Measurements from ENCODE around the gene PPIE. TPM values are rescaled to one million over a fixed set of nuclear protein-coding genes. Genes with fewer than 3 reads are reported as not detected.

The PPIE gene
- total and polyA plus RNA-seq, 2 experiments from 2014 or later, result 35.5 to 61.2 TPM

- H3K27ac ChIP-seq, result no peak overlapping the region
- no peak overlapping the region for H3K4me3 ChIP-seq
- no peak for DNase-seq (ENCODE audit: low spot score)
- peak overlapping the region; percentile 94 for H3K4me2 ChIP-seq
- H3K27me3 ChIP-seq, result peaks cover 77% of the 10 kb centered on the region
- no peaks in the 10 kb centered on the region for H3K9me2 ChIP-seq (replicated peaks; ENCODE audit: insufficient read depth)
- peak overlapping the region; percentile 52 for H2AFZ ChIP-seq
- H4K20me1 ChIP-seq (ENCODE audit: insufficient read depth, poor library complexity, severe bottlenecking), result no peaks in the 10 kb centered on the region
- no peak for TF ChIP-seq CTCF (IDR thresholded peaks at IDR 0.05; ENCODE audit: poor library complexity)
- peak; percentile 34 for TF ChIP-seq EZH2phosphoT487 (IDR thresholded peaks at IDR 0.05; ENCODE audit: low read depth, severe bottlenecking, unreplicated experiment)
- peak; percentile 87 for TF ChIP-seq EZH2 (IDR thresholded peaks at IDR 0.05; ENCODE audit: borderline replicate concordance)
- H3K36me3 ChIP-seq (replicated peaks; ENCODE audit: insufficient read depth, low read depth), result no peaks in the 10 kb centered on the region
- H3K79me2 ChIP-seq, result no peaks in the 10 kb centered on the region
- WGBS (ENCODE audit: low lambda C conversion rate, missing lambda C conversion rate), result 18% methylated on average over 41 of the region's 56 CpGs
- no peaks in the 10 kb centered on the region for H3K9me3 ChIP-seq (ENCODE audit: low read depth)
- H3K4me1 ChIP-seq (ENCODE audit: insufficient read depth), result peaks cover 13% of the 10 kb centered on the region
Observed at GRCh38 chr1:39692152-39693074, 46.3 kb upstream of the PPIE start.

GRCh38 chr1:39694026-39694425 is 44.7 kb upstream of the PPIE start:
- peaks cover 63% of the 10 kb centered on the region for H3K27me3 ChIP-seq
- TF ChIP-seq CTCF (IDR thresholded peaks at IDR 0.05; ENCODE audit: poor library complexity), result no peak
- no peak for TF ChIP-seq EZH2 (IDR thresholded peaks at IDR 0.05; ENCODE audit: borderline replicate concordance)
- TF ChIP-seq EZH2phosphoT487 (IDR thresholded peaks at IDR 0.05; ENCODE audit: low read depth, severe bottlenecking, unreplicated experiment), result no peak
- no peaks in the 10 kb centered on the region for H3K9me2 ChIP-seq (replicated peaks; ENCODE audit: insufficient read depth)

GRCh38 chr1:39695016-39695415 is 43.7 kb upstream of the PPIE start:
- no peaks in the 10 kb centered on the region for H3K9me3 ChIP-seq (ENCODE audit: low read depth)
- 37% methylated on average over 1 of the region's 1 CpG for WGBS (ENCODE audit: low lambda C conversion rate, missing lambda C conversion rate)
- no peak overlapping the region for H3K4me3 ChIP-seq
- H2AFZ ChIP-seq, result no peak overlapping the region
- H3K27ac ChIP-seq, result no peak overlapping the region
- peaks cover 53% of the 10 kb centered on the region for H3K27me3 ChIP-seq
- no peaks in the 10 kb centered on the region for H3K79me2 ChIP-seq
- no peaks in the 10 kb centered on the region for H3K36me3 ChIP-seq (replicated peaks; ENCODE audit: insufficient read depth, low read depth)
- no peak for TF ChIP-seq CTCF (IDR thresholded peaks at IDR 0.05; ENCODE audit: poor library complexity)
- no peak overlapping the region for H3K4me2 ChIP-seq
- no peak for DNase-seq (ENCODE audit: low spot score)
- no peaks in the 10 kb centered on the region for H4K20me1 ChIP-seq (ENCODE audit: insufficient read depth, poor library complexity, severe bottlenecking)
- H3K9me2 ChIP-seq (replicated peaks; ENCODE audit: insufficient read depth), result no peaks in the 10 kb centered on the region
- peaks cover 13% of the 10 kb centered on the region for H3K4me1 ChIP-seq (ENCODE audit: insufficient read depth)

More at GRCh38 chr1:39694026-39694425, 44.7 kb upstream of the PPIE start:
- no peak overlapping the region for H3K4me2 ChIP-seq
- H3K4me1 ChIP-seq (ENCODE audit: insufficient read depth), result peaks cover 13% of the 10 kb centered on the region
- no peak for DNase-seq (ENCODE audit: low spot score)
- H3K36me3 ChIP-seq (replicated peaks; ENCODE audit: insufficient read depth, low read depth), result no peaks in the 10 kb centered on the region
- H4K20me1 ChIP-seq (ENCODE audit: insufficient read depth, poor library complexity, severe bottlenecking), result no peaks in the 10 kb centered on the region
- no peaks in the 10 kb centered on the region for H3K9me3 ChIP-seq (ENCODE audit: low read depth)
- no peak overlapping the region for H2AFZ ChIP-seq
- WGBS (ENCODE audit: low lambda C conversion rate, missing lambda C conversion rate), result 89% methylated on average over 1 of the region's 1 CpG
- H3K4me3 ChIP-seq, result no peak overlapping the region
- H3K27ac ChIP-seq, result no peak overlapping the region
- H3K79me2 ChIP-seq, result no peaks in the 10 kb centered on the region
